HG03280 (cell line): ENCODE data around the gene C19orf38.
"Not testable (repeated sequence)": the region's sequence is repeated elsewhere in the genome, so short reads cannot be mapped to it uniquely, and the experiment has no call there.

Source experiments
- ATAC-seq: cut with Tn5 transposase; IDR thresholded peaks from one replicate; pipeline ENCODE4 v1.9.1; 2021; ENCODE audit warnings: mild to moderate bottlenecking, moderate library complexity; ENCODE audit not compliant: unreplicated experiment

Gene C19orf38

DNA sequence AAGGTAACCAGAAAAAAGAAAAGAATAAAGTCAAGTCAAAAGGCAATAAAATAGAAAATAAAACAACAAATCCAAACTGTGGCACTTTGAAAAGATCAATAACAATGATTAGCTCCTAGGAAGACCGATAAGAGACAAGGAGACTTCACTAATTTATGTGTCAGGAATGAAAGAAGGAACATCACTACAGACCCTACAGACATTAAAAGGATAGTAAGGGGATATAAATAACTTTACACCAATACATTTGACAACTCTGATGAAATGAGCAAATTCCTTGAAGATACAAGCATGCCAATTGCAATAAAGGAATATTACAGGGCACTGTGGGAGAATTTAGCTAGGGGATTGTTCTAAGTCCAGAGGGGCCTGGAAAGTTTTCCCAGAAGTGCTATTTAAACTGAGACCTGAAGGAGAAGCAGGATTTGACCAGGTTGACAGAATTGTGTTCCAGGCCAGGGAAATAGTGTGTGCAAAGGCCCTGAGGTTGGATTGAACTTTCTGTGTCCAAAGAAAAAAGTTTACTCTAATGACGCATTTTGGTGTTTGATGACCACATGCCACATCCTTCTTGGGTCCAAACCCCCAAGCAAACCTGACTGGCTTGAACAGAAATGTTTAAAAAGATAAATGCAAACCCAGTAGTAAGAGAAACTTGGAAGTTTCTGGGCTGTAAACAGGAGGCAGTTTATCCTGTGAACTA lies 1.6 kb upstream of the C19orf38 start:
- ATAC-seq = no peak

DNA sequence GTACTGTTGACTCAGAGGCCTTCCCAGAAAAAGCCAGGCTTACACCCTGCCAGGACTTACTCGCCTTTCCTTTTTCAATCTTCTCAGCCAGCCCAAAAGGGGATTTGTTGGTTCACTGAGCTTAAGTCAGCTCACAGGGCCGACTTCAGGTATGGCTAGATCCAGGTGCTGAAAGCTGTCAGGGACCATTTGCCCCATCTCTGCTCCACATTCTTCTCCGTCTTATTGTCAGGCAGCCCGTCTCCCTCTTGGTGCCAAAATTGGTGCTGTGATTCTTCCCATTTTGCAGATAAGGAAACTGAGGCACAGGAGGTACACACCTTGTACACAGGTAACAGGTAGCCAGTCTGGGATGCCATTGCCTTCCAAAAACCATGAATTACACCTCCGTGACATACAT lies 2.4 kb downstream of the C19orf38 start:
- no peak for ATAC-seq

DNA sequence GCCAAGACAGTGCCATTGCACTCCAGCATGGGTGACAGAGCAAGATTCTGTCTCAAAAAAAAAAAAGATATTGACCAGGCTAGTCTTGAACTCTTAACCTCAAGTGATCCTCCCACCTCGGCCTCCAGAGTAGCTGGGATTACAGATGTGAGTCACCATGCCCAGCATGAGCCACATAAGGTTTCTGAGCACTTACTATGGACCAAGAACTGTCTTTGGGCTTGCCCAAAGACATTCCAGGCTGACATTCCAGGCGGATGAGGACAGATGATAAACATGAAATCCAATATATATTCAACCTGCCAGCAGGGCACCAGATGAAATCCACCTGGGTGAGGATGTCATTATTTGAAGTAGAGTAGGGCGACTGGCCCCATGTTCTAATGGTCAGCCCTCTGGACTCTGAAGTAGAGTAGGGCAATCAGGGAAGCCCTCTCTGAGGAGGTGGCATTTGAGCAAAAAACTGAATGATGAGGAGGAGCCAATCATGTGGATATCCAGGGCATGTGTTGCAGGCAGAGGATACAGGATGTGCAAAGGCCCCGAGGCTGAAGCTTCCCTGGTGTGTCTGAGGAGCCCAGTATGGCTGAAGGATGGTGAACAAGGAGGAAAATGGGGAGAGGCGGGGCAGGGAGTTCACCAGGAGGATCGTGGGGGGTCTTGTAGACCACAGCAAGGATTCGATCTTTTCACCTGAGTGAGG lies 4.0 kb downstream of the C19orf38 start:
- ATAC-seq = no peak

DNA sequence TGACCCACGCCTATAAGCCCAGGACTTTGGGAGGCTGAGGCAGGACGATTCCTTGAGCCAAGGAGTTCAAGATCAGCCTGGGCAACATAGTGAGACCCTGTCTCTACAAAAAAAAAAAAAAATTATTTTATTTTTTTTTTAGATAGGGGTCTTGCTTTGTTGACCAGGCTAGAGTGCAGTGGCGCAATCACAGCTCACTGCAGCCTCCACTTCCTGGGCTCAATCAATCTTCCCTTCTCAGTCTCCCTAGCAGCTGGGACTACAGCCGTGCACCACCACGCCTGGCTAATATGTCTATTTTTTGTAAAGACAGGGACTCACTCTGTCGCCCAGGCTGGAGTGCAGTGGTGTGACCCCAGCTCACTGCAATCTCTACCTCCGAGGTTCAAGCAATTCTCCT lies 4.7 kb downstream of the C19orf38 start:
- no peak for ATAC-seq

DNA sequence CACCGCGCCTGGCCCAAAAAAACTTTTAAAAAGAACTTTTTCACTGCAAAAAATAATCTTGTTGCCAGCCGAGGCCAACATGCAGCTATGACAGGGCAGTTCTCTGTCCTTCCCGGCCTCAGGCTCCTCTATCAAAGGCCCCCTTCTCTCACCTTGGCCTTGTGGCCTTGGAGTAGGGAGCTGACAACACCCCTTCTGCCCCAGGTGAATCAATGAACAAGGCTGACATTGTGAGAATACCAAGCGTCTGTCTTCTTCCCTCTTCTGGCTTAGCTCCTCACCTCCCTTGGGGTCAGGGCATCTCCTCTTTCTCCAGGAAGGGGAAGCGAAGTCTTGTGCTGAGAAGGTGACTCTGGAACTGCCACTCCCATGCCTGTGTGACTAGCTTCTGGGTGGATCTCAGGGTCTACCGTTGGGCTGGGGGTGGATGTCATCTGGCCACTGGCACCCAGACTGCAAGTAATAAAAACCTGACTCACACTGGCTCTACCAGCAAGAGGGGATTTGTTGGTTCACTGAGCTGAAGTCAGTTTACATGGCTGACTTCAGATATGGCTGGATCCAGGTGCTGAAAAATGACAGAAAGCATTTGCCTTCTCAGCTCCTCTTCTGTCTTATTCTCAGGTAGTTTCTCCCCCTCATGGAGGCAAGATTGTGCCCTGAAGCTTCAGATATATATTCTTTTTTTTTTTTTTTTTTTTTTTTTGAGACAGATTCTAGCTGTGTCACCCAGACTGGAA lies 6.3 kb downstream of the C19orf38 start:
- no peak for ATAC-seq

DNA sequence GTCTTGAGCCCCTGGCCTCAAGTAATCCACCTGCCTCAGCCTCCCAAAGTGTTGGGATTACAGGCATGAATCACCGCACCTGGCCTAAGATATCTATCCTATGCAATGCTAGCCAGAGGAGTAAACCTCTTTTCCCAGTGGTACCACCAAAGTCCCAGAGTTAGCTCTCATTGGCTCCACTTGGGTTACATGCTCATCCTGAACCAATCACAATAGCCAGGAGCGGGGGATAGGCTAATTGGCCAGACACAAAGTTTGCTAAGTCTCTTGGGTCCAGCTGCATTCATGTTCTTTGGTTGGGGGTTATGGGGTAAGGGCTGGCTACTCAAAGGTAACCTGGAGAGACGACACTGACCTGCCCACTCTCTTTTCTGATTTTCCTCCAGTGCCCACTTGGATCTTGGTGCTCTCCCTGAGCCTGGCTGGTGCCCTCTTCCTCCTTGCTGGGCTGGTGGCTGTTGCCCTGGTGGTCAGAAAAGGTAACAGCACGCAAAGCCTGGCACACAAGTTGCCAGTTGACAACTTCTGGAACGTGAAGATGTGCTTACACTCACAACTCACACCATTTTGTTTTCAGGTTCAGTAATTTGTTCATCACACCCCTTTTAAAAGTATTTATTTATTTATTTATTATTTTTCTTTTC lies 7.8 kb downstream of the C19orf38 start:
- no peak for ATAC-seq

DNA sequence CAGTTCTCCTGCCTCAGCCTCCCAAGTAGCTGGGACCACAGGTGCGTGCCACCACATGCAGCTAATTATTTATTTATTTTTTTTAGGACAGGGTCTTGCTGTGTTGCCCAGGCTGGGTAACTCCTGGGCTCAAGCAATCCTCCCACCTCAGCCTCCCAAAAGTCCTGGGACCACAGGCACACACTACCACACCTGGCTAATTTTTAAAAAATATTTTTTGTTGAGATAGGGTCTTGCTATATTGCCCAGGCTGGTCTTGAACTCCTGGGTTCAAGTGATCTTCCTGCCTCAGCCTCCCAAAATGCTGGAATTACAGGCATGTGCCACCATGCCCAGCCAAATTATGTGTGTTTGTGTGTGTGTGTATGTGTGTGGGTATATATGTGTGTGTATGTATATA lies 8.7 kb downstream of the C19orf38 start:
- ATAC-seq = not testable (repeated sequence)

DNA sequence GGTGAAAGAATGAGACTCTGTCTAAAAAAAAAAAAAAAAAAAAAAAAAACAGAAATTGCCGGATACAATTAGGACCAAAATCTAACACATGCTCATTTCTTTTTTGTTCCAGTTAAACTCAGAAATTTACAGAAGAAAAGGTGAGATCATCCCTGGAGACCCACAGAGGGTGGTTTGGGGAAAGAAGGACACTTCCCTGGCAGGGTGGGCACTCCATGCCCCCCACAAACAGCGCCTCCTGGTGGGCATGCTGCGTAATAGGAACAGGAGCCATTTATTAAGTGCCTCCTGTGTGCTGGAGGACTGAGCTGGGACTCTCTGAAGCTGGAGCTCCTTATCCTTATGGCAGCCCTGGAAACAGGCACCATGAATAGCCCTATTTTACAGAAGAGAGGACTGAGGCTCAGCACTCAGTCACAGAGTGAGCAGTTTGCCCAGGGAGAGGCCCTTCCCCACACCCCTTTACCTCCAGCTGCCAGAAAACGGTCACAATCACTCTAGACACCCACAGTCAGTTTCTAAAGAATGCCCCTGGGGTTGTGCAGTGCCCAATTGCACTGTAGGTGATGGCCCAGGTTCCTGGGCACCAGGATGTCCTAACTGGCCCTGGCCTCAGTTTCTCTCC lies 10.1 kb downstream of the C19orf38 start:
- ATAC-seq = no peak

DNA sequence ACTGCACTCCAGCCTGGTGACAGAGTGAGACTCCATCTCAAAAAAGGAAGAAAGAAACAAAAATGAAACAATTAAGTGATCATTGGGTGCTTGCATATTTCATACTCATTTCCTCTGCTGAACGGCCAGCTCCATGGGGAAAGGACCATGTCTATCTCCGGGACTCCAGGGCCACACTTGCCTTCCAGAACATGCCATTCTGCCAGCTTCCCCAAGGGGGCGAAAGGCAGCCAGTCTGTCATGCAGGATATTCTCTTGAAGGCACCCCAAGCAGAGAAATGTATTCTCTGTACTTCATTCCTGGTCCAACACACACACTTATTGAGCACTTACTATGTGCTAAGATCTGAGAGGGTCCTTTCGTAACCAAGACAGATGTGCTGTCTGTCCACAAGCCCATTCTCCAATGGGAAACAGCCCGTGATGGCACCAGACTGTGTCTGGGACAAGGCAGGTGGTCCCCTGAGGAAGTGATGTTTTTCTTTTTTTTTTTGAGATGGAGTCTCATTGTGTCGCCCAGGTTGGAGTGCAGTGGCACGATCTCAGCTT lies 13.0 kb downstream of the C19orf38 start:
- no peak for ATAC-seq

DNA sequence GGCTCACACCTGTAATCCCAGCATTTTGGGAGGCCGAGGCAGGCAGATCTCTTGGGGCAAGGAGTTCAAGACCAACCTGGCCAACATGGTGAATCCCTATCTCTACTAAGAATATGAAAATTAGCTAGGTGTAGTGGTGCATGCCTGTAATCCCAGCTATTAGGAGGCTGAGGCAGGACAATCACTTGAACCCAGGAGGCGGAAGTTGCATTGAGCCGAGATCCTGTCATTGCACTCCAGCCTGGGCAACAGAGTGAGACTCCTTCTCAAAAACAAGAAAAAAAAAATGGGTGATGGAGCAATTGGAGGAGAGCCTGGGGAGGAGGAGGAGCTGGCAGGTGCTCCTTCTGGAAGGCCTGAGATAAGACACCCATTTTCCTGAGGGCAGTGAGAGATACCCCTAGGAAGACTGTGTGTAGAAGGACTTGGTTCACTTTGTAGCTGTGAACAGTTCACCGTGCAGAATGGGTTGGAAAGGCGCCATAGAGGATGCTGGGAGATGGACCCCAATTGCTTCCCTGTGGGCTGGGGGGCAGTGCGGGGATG lies 14.4 kb downstream of the C19orf38 start:
- no peak for ATAC-seq

DNA sequence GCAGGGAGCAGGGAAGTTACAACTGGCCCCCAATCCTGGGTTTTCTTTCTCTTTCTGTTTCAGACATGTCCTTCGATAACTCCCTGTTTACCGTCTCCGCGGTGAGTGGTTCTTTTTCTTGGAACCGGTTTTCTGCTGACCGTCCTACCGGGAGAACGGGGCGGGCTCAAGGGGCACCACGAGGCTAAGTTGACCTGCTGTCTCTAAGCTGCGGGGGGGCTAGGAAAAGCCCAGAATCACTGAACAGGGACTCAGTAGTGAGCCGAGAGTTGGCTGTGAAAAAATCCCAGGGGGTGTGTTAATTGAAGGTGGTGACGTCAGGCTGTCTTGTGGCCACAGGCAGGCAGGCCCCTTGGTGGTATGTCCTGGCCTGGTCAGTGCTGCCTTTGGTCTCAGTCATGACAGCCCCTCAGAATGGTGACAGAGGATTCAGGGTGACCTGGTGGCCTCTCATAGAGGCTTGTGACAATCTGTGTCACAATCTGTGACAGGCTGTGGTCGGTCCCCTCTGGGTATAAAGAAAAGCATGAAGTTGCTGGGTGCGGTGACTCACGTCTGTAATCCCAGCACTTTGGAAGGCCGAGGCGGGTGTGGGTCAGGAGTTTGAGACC lies 15.0 kb downstream of the C19orf38 start:
- ATAC-seq = no peak

DNA sequence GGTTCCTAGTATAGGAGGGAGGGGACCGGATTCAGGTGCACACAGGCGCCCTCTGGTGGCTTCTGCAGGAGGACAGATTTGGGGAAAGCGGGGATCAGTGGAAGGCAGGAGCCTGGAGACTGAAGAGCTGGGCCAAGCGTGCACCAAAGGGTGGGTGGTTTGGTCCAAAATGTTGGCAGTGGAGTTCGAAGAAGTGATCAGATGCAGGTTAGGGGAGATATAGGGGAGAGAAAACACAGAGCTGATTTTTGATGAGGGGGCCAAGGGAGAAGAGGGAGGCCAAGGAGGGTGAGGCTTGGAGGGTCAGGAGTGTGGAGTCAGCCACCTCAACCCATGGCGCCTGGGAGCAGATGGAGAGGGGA lies 16.3 kb downstream of the C19orf38 start:
- no peak for ATAC-seq

DNA sequence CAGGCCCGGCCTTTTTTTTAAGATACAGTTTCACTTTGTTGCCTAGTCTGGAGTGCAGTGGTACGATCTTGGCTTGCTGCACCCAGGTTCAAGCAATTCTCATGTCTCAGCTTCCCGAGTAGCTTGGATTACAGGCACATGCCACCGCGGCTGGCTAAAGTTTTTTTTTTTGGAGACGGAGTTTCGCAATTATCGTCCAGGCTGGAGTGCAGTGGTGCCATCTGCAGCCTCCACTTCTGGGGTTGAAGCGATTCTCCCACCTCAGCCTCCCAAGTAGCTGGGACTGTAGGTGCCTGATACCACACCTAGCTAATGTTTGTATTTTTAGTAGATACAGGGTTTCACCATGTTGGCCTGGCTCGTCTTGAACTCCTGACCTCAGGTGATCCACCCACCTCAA lies 18.3 kb downstream of the C19orf38 start:
- ATAC-seq = no peak

DNA sequence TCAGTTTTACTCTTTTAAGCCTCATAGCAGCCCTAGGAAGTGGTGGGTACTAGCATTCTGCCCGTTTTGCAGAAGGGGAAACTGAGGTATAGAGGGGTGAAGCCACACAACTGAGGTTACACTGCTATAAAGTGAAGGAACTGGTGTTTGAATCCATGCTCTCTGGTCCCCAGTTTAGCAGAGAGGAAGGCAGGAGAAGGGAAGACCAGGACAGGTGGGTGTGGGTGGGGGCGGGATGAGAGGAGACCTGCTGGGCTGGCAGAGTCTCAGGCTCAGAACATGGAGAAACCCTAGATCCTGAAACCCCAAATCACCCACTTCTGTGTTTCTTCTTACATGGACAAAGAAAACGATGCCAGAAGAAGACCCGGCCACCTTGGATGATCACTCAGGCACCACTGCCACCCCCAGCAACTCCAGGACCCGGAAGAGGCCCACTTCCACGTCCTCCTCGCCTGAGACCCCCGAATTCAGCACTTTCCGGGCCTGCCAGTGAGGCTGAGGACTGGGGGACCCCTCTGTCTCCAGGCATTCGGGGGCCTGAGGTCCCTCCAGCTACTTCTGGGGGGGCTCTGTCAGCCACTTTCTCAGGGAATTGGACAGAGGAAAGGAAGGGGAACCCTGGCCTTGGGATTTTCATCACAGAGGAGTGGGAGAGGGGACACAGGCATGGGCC lies 20.8 kb downstream of the C19orf38 start:
- ATAC-seq = no peak

DNA sequence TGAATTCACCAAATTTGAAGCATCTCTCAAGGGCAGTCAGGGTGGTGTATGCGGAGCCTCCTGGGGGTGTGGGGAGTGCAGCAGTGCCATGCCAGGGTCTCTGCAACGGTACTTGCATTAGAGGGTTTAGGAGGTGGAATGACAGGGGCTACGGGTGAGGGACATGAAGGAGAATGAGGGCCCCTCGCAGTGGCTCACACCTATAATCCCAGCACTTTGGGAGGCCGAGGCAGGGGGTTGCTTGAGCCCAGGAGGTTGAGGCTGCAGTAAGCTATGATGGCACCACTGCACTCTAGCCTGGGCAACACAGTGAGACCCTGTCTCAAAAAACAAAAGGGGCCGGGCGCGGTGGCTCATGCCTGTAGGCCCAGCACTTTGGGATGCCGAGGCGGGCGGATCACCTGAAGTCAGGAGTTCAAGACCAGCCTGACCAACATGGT lies 21.7 kb downstream of the C19orf38 start:
- ATAC-seq = not testable (repeated sequence)

DNA sequence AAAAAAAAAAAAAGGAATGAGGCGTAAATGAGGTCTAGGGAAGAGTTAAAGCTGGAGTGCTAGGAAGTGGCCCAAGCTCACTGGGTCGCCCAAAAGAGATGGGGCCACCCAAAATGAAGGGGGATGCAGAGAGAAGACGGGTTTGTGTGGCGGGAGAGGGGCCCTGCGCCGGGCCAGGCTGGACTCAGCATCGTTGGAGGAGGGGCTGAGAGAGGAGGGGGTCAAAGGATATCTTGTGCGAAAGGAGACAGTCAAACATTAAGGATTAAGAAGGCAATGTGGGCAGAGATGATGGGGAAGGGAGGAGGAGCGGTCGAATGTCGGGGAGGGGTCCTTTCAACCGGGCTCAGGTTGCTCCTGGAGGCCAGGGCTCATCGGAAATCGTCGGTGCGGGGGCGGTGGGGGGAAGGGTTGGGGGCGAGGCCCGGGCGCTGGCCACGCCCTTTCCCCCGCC lies 22.3 kb downstream of the C19orf38 start:
- no peak for ATAC-seq

DNA sequence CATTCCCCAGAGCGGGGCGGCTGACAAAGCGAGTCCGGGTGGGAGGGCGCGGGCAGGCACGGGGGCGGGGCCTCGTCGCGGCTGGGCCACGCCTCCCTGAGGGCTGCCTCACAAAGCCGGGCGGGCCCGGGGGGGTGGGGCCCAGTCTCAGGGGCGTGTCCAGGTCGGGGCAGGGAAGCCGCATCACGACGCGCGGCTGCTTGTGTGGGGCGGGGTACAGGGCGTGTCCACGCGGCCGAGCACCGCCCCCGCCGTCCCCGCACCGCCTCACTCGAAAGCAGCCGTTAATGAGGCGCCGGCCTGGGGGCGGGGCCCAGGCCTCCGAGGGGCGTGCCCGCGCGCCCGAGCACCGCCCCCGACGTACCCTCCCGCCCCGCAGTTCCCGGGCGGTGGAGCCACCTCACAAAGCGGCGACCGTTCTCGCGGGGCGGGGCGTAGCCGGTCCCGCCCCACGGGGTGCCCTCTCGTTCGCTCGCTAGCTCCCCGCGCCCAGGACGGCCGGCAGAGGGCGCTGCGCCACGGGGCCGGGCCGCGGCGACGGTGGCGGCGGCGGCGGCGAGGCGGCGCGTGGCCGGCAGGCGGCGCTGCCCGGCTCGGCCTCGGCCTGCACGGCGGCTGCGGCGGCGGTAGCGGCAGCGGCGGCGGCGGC lies 22.9 kb downstream of the C19orf38 start, which contains the start of gene CARM1:
CARM1 (plus strand) TSS at position 599 of the 649 bp plus-strand sequence. CDS start 150 bp downstream, outside the sequence.
- peak; percentile 75 for ATAC-seq

DNA sequence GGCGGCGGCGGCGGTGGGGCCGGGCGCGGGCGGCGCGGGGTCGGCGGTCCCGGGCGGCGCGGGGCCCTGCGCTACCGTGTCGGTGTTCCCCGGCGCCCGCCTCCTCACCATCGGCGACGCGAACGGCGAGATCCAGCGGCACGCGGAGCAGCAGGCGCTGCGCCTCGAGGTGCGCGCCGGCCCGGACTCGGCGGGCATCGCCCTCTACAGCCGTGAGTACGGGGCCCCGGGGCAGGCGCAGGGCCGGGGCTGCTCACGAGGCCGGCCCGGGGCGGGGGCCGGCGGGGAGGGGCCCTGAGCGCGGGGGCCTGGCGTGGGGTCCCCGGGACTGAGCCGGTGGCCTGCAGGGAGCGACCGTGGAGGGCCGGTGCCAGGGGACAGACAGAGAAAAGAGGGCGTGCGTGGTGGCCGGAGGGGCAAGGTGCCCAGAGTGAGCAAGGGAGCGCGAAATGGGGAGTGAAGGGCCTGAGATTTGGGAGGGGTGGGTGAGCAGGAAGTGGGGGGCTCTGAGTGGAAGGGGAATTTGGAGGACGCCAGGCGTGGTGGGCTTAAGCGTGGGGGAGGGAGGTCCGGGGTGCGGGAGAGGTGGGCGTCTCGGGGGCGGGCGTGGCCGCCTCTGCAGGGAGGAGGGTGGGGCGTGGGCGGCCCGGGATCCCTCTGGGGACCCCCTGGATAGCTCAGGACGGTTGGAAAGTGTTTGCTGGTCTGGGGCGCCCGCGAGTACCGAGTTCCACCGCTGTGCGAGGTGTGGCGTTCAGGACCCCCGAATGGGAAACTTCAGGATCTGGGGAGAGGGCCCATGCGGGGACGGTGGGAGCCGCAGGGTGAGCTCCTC lies 23.7 kb downstream of the C19orf38 start:
- ATAC-seq = peak; percentile 19
